Measurements from ENCODE around the gene SPDEF. TPM values are rescaled to one million over a fixed set of nuclear protein-coding genes. Genes with fewer than 3 reads are reported as not detected.

SPDEF gene
- total RNA-seq, 1 donor: not detected

- no peak overlapping the region for H3K4me2 ChIP-seq (ENCODE audit: insufficient read depth, low read length)
- no peaks in the 10 kb centered on the region for H3K36me3 ChIP-seq (ENCODE audit: insufficient read depth, low read length)
- peaks cover 9% of the 10 kb centered on the region for H3K4me1 ChIP-seq (ENCODE audit: insufficient read depth, low read length)
- H3K27ac ChIP-seq (ENCODE audit: low read depth, low read length): no peak overlapping the region
- peaks cover 85% of the 10 kb centered on the region for H3K79me2 ChIP-seq (ENCODE audit: insufficient read depth, low read length)
- no peaks in the 10 kb centered on the region for H3K27me3 ChIP-seq (ENCODE audit: insufficient read depth, low read length)
- H3K9me3 ChIP-seq (ENCODE audit: low read depth, low read length): no peaks in the 10 kb centered on the region
- H3K4me3 ChIP-seq (ENCODE audit: insufficient read depth, low read length): no peak overlapping the region
- peaks cover 73% of the 10 kb centered on the region for H4K20me1 ChIP-seq (ENCODE audit: insufficient read depth, low read length)
- no peak overlapping the region for H2AFZ ChIP-seq (ENCODE audit: low read length)
- DNase-seq (ENCODE audit: insufficient read length, low spot score, missing footprints): no peak
- no peak for TF ChIP-seq CTCF (IDR thresholded peaks at IDR 0.05; ENCODE audit: extremely low read depth, low read depth, low read length)
Observed at GRCh38 chr6:34596798-34597197, 40.7 kb upstream of the SPDEF start.

- no peaks in the 10 kb centered on the region for H3K27me3 ChIP-seq (ENCODE audit: insufficient read depth, low read length)
- no peak overlapping the region for H2AFZ ChIP-seq (ENCODE audit: low read length)
- H3K79me2 ChIP-seq (ENCODE audit: insufficient read depth, low read length): peaks cover 85% of the 10 kb centered on the region
- no peaks in the 10 kb centered on the region for H3K9me3 ChIP-seq (ENCODE audit: low read depth, low read length)
- peaks cover 66% of the 10 kb centered on the region for H4K20me1 ChIP-seq (ENCODE audit: insufficient read depth, low read length)
- H3K4me2 ChIP-seq (ENCODE audit: insufficient read depth, low read length): no peak overlapping the region
- no peak for TF ChIP-seq CTCF (IDR thresholded peaks at IDR 0.05; ENCODE audit: extremely low read depth, low read depth, low read length)
- DNase-seq (ENCODE audit: insufficient read length, low spot score, missing footprints): no peak
- peaks cover 9% of the 10 kb centered on the region for H3K4me1 ChIP-seq (ENCODE audit: insufficient read depth, low read length)
- no peak overlapping the region for H3K4me3 ChIP-seq (ENCODE audit: insufficient read depth, low read length)
- no peaks in the 10 kb centered on the region for H3K36me3 ChIP-seq (ENCODE audit: insufficient read depth, low read length)
- H3K27ac ChIP-seq (ENCODE audit: low read depth, low read length): no peak overlapping the region
Observed at GRCh38 chr6:34595332-34596184, 39.4 kb upstream of the SPDEF start.

DNA sequence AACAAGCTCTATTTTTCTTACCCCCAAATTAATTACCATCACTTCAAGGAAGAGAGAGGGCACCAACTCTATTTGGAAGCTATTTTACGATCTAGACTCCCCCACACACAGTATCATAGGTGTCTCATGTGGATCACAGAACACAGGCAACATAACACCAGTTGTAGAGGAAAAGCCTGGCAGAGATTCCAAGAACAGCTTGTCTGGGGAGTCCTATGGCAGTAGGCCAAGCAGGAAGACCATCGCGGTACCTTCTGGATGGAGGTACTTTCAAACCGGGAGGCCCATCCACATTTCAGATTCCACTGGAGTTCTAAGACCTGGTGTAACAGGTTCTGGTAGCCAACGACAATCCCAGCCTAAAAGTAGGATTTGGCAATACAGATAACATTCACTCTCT, 37.6 kb upstream of the SPDEF start:
- peaks cover 60% of the 10 kb centered on the region for H4K20me1 ChIP-seq (ENCODE audit: insufficient read depth, low read length)
- TF ChIP-seq CTCF (IDR thresholded peaks at IDR 0.05; ENCODE audit: extremely low read depth, low read depth, low read length): no peak
- H3K79me2 ChIP-seq (ENCODE audit: insufficient read depth, low read length): peaks cover 77% of the 10 kb centered on the region
- H3K4me3 ChIP-seq (ENCODE audit: insufficient read depth, low read length): no peak overlapping the region
- no peaks in the 10 kb centered on the region for H3K36me3 ChIP-seq (ENCODE audit: insufficient read depth, low read length)
- H3K27me3 ChIP-seq (ENCODE audit: insufficient read depth, low read length): no peaks in the 10 kb centered on the region
- H3K9me3 ChIP-seq (ENCODE audit: low read depth, low read length): no peaks in the 10 kb centered on the region
- no peak for DNase-seq (ENCODE audit: insufficient read length, low spot score, missing footprints)
- peaks cover 3% of the 10 kb centered on the region for H3K4me1 ChIP-seq (ENCODE audit: insufficient read depth, low read length)
- no peak overlapping the region for H2AFZ ChIP-seq (ENCODE audit: low read length)
- H3K4me2 ChIP-seq (ENCODE audit: insufficient read depth, low read length): no peak overlapping the region
- no peak overlapping the region for H3K27ac ChIP-seq (ENCODE audit: low read depth, low read length)

- Histone ChIP-seq H3K4me1 (ENCODE audit: insufficient read depth, low read length) (peaks cover 3% of the 10 kb centered on the region), H3K27me3 (ENCODE audit: insufficient read depth, low read length) (no peaks in the 10 kb centered on the region), H3K9me3 (ENCODE audit: low read depth, low read length) (no peaks in the 10 kb centered on the region), H3K79me2 (ENCODE audit: insufficient read depth, low read length) (peaks cover 78% of the 10 kb centered on the region), H3K36me3 (ENCODE audit: insufficient read depth, low read length) (no peaks in the 10 kb centered on the region), H3K4me3 (ENCODE audit: insufficient read depth, low read length) (no peak overlapping the region), H3K27ac (ENCODE audit: low read depth, low read length) (no peak overlapping the region), H3K4me2 (ENCODE audit: insufficient read depth, low read length) (no peak overlapping the region), H4K20me1 (ENCODE audit: insufficient read depth, low read length) (peaks cover 55% of the 10 kb centered on the region), H2AFZ (ENCODE audit: low read length) (no peak overlapping the region)
- DNase-seq (ENCODE audit: insufficient read length, low spot score, missing footprints): no peak
- no peak for TF ChIP-seq CTCF (IDR thresholded peaks at IDR 0.05; ENCODE audit: extremely low read depth, low read depth, low read length)
Observed at GRCh38 chr6:34592208-34592952, 36.3 kb upstream of the SPDEF start.

Measured in osteoblast (primary cell).